HG03378 (cell line): Measurements from ENCODE around the gene PHF3.

Source experiments
- ATAC-seq: cut with Tn5 transposase; IDR thresholded peaks from one replicate; pipeline ENCODE4 v1.9.1; 2021; ENCODE audit warnings: mild to moderate bottlenecking, moderate library complexity; ENCODE audit not compliant: unreplicated experiment

Gene PHF3

GRCh38 chr6:63635588-63636517 is at the start of gene PHF3:
TSS of gene PHF3 (plus strand) at chr6:63635802. CDS start at chr6:63646552, 10,750 bp downstream.
- ATAC-seq: peak; percentile 69

GRCh38 chr6:63589952-63590411 is 45.6 kb upstream of the PHF3 start:
- no peak for ATAC-seq

GRCh38 chr6:63592886-63593285 is 42.7 kb upstream of the PHF3 start:
- no peak for ATAC-seq

GRCh38 chr6:63597141-63598048 is 38.2 kb upstream of the PHF3 start:
- no peak for ATAC-seq

GRCh38 chr6:63598049-63599036 is 37.3 kb upstream of the PHF3 start:
- ATAC-seq: peak; percentile 99

GRCh38 chr6:63599243-63599642 is 36.4 kb upstream of the PHF3 start:
- no peak for ATAC-seq

- no peak for ATAC-seq
These were observed 35.5 kb upstream of the PHF3 start for GRCh38 chr6:63600136-63600535.

- no peak for ATAC-seq
These were observed 26.4 kb upstream of the PHF3 start for GRCh38 chr6:63609231-63609630.

- no peak for ATAC-seq
These were observed 24.7 kb upstream of the PHF3 start for GRCh38 chr6:63610944-63611343.

- no peak for ATAC-seq
These were observed 24.0 kb upstream of the PHF3 start for GRCh38 chr6:63611560-63611959.

GRCh38 chr6:63615590-63615989 is 20.0 kb upstream of the PHF3 start:
- ATAC-seq: no peak

- no peak for ATAC-seq
These were observed 11.5 kb upstream of the PHF3 start for GRCh38 chr6:63624091-63624490.

- ATAC-seq: no peak
These were observed 5.1 kb upstream of the PHF3 start for GRCh38 chr6:63630466-63630865.

GRCh38 chr6:63634630-63635029 is 972 bp upstream of the PHF3 start:
- ATAC-seq: no peak

GRCh38 chr6:63635215-63635587 is 401 bp upstream of the PHF3 start:
- peak; percentile 32 for ATAC-seq

GRCh38 chr6:63636518-63637021 is 968 bp downstream of the PHF3 start:
- peak; percentile 12 for ATAC-seq

GRCh38 chr6:63637865-63638445 is 2.4 kb downstream of the PHF3 start:
- ATAC-seq: no peak

GRCh38 chr6:63640062-63640461 is 4.5 kb downstream of the PHF3 start:
- peak; percentile 18 for ATAC-seq

GRCh38 chr6:63643862-63644261 is 8.3 kb downstream of the PHF3 start:
- ATAC-seq: peak; percentile 42
